NCI-H748 (cell line): ENCODE results near the gene SLC26A4.
A peak's percentile ranks its signal among the peaks of the same experiment; 100 is the strongest.

ENCODE experiments used
- DNase-seq: peaks from one replicate; lab custom pipeline; 2025; ENCODE audit not compliant: unreplicated experiment; lab: John Stamatoyannopoulos, UW

The SLC26A4 gene

DNA sequence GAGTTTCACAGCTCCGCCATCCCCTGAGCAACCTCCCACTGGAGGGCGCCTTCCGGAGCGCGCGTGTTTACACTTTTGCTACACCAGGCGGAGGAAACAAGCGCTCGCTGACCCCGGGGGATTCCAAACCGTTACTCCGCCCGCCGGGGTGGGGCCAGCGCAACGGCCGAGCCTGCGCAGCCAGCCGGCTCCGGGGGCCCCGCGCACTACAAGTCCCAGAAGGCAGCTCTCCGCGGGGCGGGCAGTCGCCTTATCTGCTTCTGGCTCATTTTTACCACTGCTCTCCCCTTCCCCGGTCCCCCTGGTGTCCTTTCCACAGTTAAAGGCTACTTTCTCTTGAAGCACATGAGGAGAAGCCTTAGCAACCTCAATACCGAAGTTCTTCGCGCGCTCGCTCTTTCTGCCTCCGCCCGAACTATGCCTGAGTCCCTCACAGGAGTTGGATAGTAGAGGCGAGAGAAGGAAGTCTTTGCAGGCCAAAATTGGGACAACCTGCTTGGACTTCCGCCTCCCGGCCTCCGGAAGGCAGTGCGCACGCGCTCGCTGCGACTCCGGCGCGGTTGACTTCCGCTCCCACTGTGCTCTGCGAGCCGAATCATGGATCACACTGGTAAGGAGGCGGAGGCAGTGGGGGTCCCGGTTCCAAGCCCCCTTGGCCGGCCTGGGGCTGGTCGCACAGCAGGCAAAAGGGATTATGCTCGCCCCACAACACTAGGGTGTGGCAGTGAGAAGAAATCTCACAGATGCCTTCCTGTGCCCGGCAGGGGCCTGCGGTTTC, 83.1 kb downstream of the SLC26A4 start, which contains the start of gene CBLL1:
Gene CBLL1, plus strand, starts transcription at position 576 of the 778 bp plus-strand sequence. Its CDS starts 22 bp downstream, at position 598.
- DNase-seq: peak; percentile 96

- DNase-seq: no peak
Observed at GRCh38 chr7:107744345-107744750, 83.7 kb downstream of the SLC26A4 start.

DNA sequence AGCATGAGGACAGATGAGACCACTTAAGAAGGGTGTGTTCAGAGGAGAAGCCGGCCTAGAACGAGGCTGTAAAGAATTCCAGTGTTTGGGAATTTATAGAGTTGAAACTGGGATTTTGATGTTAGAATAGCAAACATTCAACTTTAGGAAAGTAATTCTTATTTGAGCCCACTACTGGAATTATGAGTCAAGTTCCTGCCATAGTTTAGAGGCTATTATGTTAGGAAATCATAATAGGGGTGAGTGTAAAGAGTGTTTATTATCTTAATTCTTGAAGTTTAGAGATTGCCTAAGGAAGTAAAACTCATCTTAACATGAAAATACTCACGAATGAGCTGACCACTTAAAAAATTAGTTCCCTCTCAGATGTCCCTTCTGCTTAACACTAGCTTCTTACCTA, 85.4 kb downstream of the SLC26A4 start:
- no peak for DNase-seq

DNA sequence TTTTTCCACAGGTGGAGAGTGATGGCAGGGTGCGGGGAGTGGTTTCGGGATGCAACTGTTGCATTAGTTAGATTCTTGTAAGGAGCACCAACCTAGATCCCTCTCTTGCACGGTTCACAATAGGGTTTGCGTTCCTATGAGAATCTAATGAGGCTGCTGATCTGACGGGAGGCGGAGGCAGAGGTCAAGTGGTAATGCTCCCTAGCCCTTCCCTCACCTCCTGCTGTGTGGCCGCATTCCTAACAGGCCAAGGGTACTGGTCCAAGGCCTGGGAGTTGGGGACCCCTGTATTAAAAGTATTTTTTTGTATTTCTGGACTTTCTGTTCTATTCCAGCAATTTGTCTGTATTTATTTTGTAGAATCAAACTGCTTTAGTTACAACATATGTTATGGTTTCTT, 90.5 kb downstream of the SLC26A4 start:
- no peak for DNase-seq

GRCh38 chr7:107754642-107755041, 94.0 kb downstream of the SLC26A4 start:
- DNase-seq: no peak

- no peak for DNase-seq
Observed at GRCh38 chr7:107758667-107759066, 98.0 kb downstream of the SLC26A4 start.

- DNase-seq: no peak
Observed at GRCh38 chr7:107767391-107767790, 106.8 kb downstream of the SLC26A4 start.
